Naive thymus-derived CD4-positive, alpha-beta T cell (primary cell): ENCODE measurements around the gene SGSH. TPM values are rescaled to one million over a fixed set of nuclear protein-coding genes. Genes with fewer than 3 reads are reported as not detected.
A peak's percentile ranks its signal among the peaks of the same experiment; 100 is the strongest.

Experiments
- ATAC-seq: fragments of 150-1000 bp; cut with Tn5 transposase; 2 replicates; pipeline ENCODE4 v1.10.0; 2021; ENCODE audit warnings: mild to moderate bottlenecking, moderate library complexity
- CTCF ChIA-PET: fragments of 350-600 bp; sonication (Branson Sonifier 250); formaldehyde crosslinking; loops from one replicate; lab custom pipeline; 2021; ENCODE audit warnings: antibody characterized with exemption; lab: Charles Lee
- POLR2A ChIA-PET: fragments of 350-600 bp; sonication (Branson Sonifier 250); formaldehyde crosslinking; loops from one replicate; lab custom pipeline; 2021; ENCODE audit warnings: antibody characterized with exemption, inconsistent platforms; lab: Charles Lee
- DNase-seq, 9 donors: peaks; one replicate each; pipeline versions ENCODE4 v3.0.0 to v3.0.0-alpha.2; 2020 to 2022; ENCODE audit warnings: mixed read lengths in 1 of 9
- H3K27ac ChIP-seq: one replicate; pipeline ENCODE4 v1.7.0; 2013; ENCODE audit warnings: mild to moderate bottlenecking, low read depth, low read length, moderate library complexity
- H3K27me3 ChIP-seq, 2 donors: one replicate each; pipeline ENCODE4 v1.7.0; 2013; ENCODE audit warnings: low read length in 2 of 2, mild to moderate bottlenecking in 2 of 2, moderate library complexity in 2 of 2; ENCODE audit not compliant: control insufficient read depth in 2 of 2, insufficient read depth in 2 of 2
- H3K36me3 ChIP-seq, 3 experiments: 1 replicate in 2 of 3; 2 replicates in 1 of 3; pipeline ENCODE4 v1.7.0; 2013; ENCODE audit warnings: low read length in 3 of 3, mild to moderate bottlenecking in 3 of 3, moderate library complexity in 1 of 3; ENCODE audit not compliant: insufficient read depth in 3 of 3, control insufficient read depth in 2 of 3
- H3K4me1 ChIP-seq, 2 donors: one replicate each; pipeline ENCODE4 v1.7.0; 2013; ENCODE audit warnings: low read length in 2 of 2, mild to moderate bottlenecking in 2 of 2, moderate library complexity in 1 of 2; ENCODE audit not compliant: control insufficient read depth in 2 of 2, insufficient read depth in 2 of 2
- H3K4me3 ChIP-seq: 2 replicates; pipeline ENCODE4 v1.7.0; 2013; ENCODE audit warnings: mild to moderate bottlenecking, low read length
- H3K9me3 ChIP-seq, 3 experiments: 1 replicate in 2 of 3; 2 replicates in 1 of 3; pipeline ENCODE4 v1.7.0; 2013; ENCODE audit warnings: low read length in 3 of 3; ENCODE audit not compliant: control insufficient read depth in 2 of 3
- H3K27ac Mint-ChIP-seq, 9 donors: one replicate each; pipeline ENCODE4 v1.8.0; 2020 to 2022; ENCODE audit warnings: mixed read lengths in 9 of 9, mild to moderate bottlenecking in 8 of 9, moderate library complexity in 5 of 9, inconsistent platforms in 2 of 9
- H3K27me3 Mint-ChIP-seq, 5 donors: one replicate each; pipeline ENCODE4 v1.8.0; 2021 to 2022; ENCODE audit warnings: mixed read lengths in 5 of 5, mild to moderate bottlenecking in 1 of 5
- H3K36me3 Mint-ChIP-seq, 5 donors: one replicate each; pipeline ENCODE4 v1.8.0; 2020 to 2022; ENCODE audit warnings: mixed read lengths in 5 of 5, mild to moderate bottlenecking in 3 of 5, inconsistent platforms in 1 of 5
- H3K4me1 Mint-ChIP-seq, 7 donors: one replicate each; pipeline ENCODE4 v1.8.0; 2020 to 2022; ENCODE audit warnings: mixed read lengths in 7 of 7, mild to moderate bottlenecking in 3 of 7, inconsistent platforms in 1 of 7
- H3K4me3 Mint-ChIP-seq, 10 donors: one replicate each; pipeline ENCODE4 v1.8.0; 2020 to 2022; ENCODE audit warnings: mild to moderate bottlenecking in 10 of 10, mixed read lengths in 10 of 10, moderate library complexity in 6 of 10, inconsistent platforms in 2 of 10
- H3K9me3 Mint-ChIP-seq, 11 donors: one replicate each; pipeline ENCODE4 v1.8.0; 2020 to 2022; ENCODE audit warnings: mixed read lengths in 11 of 11, mild to moderate bottlenecking in 4 of 11, inconsistent platforms in 1 of 11, moderate library complexity in 1 of 11
- intact Hi-C, 2 donors: fragments of 100-400 bp; cut with micrococcal nuclease; formaldehyde crosslinking; loops; one replicate each; pipeline ENCODE4 v1.15.1; 2023
- polyA plus RNA-seq, 2 donors: library from polyadenylated mRNA; unstranded; fragments of 300-500 nt; fragmentation: Illumina TruSeq; gene quantifications; one replicate each; pipeline ENCODE4 v1.2.3, GENCODE V29; 2021
- total RNA-seq, 6 experiments: library from RNA in 5 of 6; stranded (reverse) in 5 of 6; gene quantifications; 1 replicate in 5 of 6; 2 replicates in 1 of 6; pipeline ENCODE4 v1.2.3 and lab custom pipeline; 2021 to 2026

The SGSH gene
- total and polyA plus RNA-seq, 7 experiments from 2014 or later: 31.1 to 181 (median 116) TPM

DNA sequence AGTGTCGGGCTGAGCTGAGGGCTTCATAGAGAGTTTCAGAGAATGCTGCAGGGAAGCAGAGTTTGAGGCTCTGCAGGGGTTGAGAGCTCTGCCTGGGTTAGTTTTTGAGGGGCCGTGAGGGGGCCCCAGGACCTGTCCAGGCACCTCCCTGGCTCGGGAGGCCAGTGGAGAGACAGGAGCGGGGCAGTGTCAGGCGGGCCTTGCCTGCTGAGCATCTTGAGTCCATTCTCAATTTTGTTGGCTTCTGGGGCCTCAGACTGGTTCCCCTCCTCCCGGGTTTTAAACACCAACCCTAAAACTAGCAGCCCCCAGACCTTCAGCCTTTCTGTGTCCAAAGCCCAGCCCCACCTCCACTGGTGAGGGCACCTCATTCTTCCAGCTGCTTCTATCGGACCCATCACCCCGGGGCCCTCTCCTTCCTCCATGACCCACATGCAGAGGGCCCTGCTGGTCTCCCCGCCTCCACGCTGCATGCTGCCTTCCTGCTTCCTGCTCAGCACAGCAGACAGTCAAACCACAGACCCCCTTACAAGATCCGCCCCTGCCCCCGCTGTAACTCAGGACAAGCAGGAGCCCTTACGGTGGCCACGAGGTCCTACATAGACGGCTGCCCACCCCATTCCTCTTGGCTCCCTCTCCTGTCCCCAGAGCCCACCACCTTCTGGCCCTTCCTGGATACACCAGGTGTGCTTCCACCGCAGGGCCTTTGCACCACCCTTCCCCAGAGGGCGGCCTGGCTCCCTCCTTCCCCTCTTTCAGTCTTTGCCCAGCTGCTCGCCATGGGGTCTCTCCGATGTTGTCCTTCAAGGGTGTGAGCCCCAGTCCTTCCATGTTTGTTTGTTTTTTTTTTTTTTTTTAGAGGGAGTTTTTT, 44.3 kb upstream of the SGSH start:
- H3K4me3 Mint-ChIP-seq: peak overlapping the region; percentile 77 to 99 (median 96)
- no peaks in the 10 kb centered on the region for H3K27me3 ChIP-seq
- H3K4me1 ChIP-seq: peaks cover 49 to 57% of the 10 kb centered on the region in 2 donors
- peak overlapping the region; percentile 75 for H3K4me3 ChIP-seq
- H3K9me3 ChIP-seq: no peaks in the 10 kb centered on the region
- peaks cover 0 to 29% (median 5%) of the 10 kb centered on the region in 5 donors for H3K36me3 Mint-ChIP-seq
- ChIA-PET POLR2A (interaction anchor here (0.6 to 3.3 kb wide), 10 partner anchors 8 to 163 kb away, joined by 3 to 11 read pairs (median 4); partner anchors contain the start of genes GAA, SGSH and SLC26A11), CTCF (interaction anchor here (1.0 kb wide), 1 partner anchor 69 kb away, joined by 4 read pairs; no protein-coding TSS in a partner anchor)
- peak overlapping the region; percentile 93 for H3K27ac ChIP-seq
- peaks cover 9 to 17% (median 12%) of the 10 kb centered on the region in 3 experiments for H3K36me3 ChIP-seq
- peaks cover 33 to 51% (median 38%) of the 10 kb centered on the region in 7 donors for H3K4me1 Mint-ChIP-seq
- ATAC-seq: no peak
- DNase-seq: peak in 8 of 9 donors; percentile 36 to 51 (median 46)
- H3K27me3 Mint-ChIP-seq: peaks cover 0 to 2% (median 0%) of the 10 kb centered on the region in 5 donors
- H3K27ac Mint-ChIP-seq: peak overlapping the region; percentile 89 to 98 (median 94)
- intact Hi-C loops: loop anchor here (5.0 to 10.0 kb wide), 4 partner anchors 38 to 1663 kb away; partner anchors contain the start of genes CEP131 (in 1 of the 2), FAAP100 (in 1 of the 2) and MAFG (in 1 of the 2)
- no peaks in the 10 kb centered on the region for H3K9me3 Mint-ChIP-seq

DNA sequence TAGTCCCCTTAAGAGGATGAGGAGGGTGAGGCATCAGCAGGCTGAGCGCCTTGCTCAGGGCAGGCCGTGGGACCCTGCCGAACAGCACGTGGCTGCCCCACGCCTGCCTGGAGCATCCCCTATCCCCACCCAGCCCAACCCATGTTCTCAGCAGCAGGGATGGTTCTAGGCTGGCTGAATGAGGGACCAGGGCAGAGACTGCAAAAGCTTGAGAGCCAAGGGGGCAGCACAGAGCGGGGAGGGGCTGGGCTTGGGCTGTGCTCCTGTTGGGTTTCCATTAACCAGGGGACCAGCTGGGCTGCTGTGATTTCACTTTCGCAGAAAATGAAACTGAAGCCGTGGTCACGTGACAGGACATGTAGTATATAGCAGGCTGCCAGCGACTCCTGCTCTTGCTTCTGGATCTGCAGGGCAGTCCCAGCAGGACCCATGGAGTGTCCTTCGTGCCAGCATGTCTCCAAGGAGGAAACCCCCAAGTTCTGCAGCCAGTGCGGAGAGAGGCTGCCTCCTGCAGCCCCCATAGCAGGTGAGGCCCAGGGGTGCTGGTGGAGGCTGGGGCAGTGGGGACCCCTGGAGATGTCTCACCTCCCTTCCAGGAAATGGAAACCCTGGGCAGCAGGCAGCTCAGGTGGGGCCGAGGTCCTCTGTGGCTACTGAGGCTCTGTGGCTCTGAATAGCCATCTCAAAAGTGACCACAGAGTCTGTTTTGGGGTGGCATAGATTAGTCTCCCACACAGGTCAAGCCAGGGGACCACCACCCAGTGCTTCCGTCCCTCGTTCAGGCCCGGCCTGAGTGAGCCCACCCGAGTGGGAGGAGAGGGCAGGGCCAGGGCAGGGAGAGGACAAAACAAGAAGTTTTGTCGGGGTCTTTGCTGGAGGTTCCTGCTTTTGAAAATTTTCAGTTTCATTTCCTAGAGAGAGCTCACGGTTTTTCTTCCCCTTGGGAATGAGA, 43.4 kb upstream of the SGSH start:
- peaks cover under 1 to 8% (median 4%) of the 10 kb centered on the region in 3 experiments for H3K36me3 ChIP-seq
- Mint-ChIP-seq H3K27ac (peak overlapping the region; percentile 89 to 98 (median 94)), H3K4me1 (peaks cover 33 to 57% (median 46%) of the 10 kb centered on the region in 7 donors), H3K36me3 (peaks cover 0 to 29% (median 5%) of the 10 kb centered on the region in 5 donors), H3K27me3 (peaks cover 0 to 2% (median 0%) of the 10 kb centered on the region in 5 donors), H3K4me3 (peak overlapping the region; percentile 77 to 99 (median 96)), H3K9me3 (no peaks in the 10 kb centered on the region)
- peak; percentile 40 to 89 (median 77) for DNase-seq
- ChIA-PET CTCF (interaction anchor here (1.0 kb wide), 1 partner anchor 68 kb away, joined by 4 read pairs; no protein-coding TSS in a partner anchor), POLR2A (interaction anchor here (0.6 to 3.3 kb wide), 11 partner anchors 10 to 162 kb away, joined by 3 to 11 read pairs (median 4); partner anchors contain the start of genes GAA, SGSH and SLC26A11)
- H3K4me1 ChIP-seq: peaks cover 47 to 54% of the 10 kb centered on the region in 2 donors
- H3K4me3 ChIP-seq: peak overlapping the region; percentile 75
- peak; percentile 46 for ATAC-seq
- H3K27ac ChIP-seq: peak overlapping the region; percentile 93
- no peaks in the 10 kb centered on the region for H3K27me3 ChIP-seq
- intact Hi-C loops: loop anchor here (1.0 to 10.0 kb wide), 6 partner anchors 9 to 1664 kb away; partner anchors contain the start of genes CEP131 (in 1 of the 2), FAAP100 (in 1 of the 2), MAFG (in 1 of the 2) and RPTOR (in 1 of the 2)
- H3K9me3 ChIP-seq: no peaks in the 10 kb centered on the region

- no peak for ATAC-seq
- peaks cover 0 to 26% (median 5%) of the 10 kb centered on the region in 5 donors for H3K36me3 Mint-ChIP-seq
Observed at GRCh38 chr17:80262775-80263244, 42.7 kb upstream of the SGSH start.

DNA sequence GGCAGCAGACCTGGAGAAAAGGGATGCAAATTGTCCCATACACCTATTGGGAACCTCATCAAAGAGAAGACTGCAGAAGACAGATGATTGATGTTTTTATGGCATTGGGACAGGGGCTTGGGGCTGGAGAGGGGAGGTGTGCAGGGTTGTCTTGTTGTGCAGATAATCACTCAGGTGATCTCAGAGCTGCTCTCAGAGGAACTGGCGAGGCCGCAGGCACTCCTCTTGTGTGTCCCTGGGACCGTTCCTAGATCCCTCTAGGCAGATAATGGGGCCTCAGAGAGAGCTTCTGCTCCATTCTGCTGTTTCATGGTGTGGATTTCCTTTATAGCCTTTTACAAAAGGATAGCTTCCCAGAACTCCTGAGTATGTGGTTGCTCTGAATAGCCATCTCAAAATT, 42.2 kb upstream of the SGSH start:
- ChIA-PET CTCF (interaction anchor here (0.8 kb wide), 1 partner anchor 117 kb away, joined by 3 read pairs; no protein-coding TSS in a partner anchor), POLR2A (interaction anchor here (1.2 to 1.4 kb wide), 3 partner anchors 25 to 123 kb away, joined by 3 read pairs; no protein-coding TSS in a partner anchor)
- Histone ChIP-seq H3K9me3 (no peaks in the 10 kb centered on the region), H3K27ac (peak overlapping the region; percentile 93), H3K27me3 (no peaks in the 10 kb centered on the region), H3K4me1 (peaks cover 41 to 42% of the 10 kb centered on the region in 2 donors), H3K36me3 (peaks cover 0 to 5% (median 0%) of the 10 kb centered on the region in 3 experiments), H3K4me3 (peak overlapping the region; percentile 75)
- H3K27me3 Mint-ChIP-seq: peaks cover 0 to 2% (median 0%) of the 10 kb centered on the region in 5 donors
- peaks cover 0 to 22% (median 5%) of the 10 kb centered on the region in 5 donors for H3K36me3 Mint-ChIP-seq
- H3K27ac Mint-ChIP-seq: peak overlapping the region; percentile 89 to 99 (median 95)
- H3K9me3 Mint-ChIP-seq: peaks cover 0 to 1% (median 0%) of the 10 kb centered on the region in 11 donors
- peaks cover 28 to 61% (median 55%) of the 10 kb centered on the region in 7 donors for H3K4me1 Mint-ChIP-seq
- peak overlapping the region; percentile 77 to 99 (median 92) for H3K4me3 Mint-ChIP-seq
- peak in 1 of 9 donors; percentile 8 for DNase-seq
- no peak for ATAC-seq
- intact Hi-C loops: loop anchor here (5.0 to 10.0 kb wide), 4 partner anchors 40 to 1665 kb away; partner anchors contain the start of genes CEP131 (in 1 of the 2), FAAP100 (in 1 of the 2) and MAFG (in 1 of the 2)

More at GRCh38 chr17:80262775-80263244, 42.7 kb upstream of the SGSH start:
- Mint-ChIP-seq H3K27me3 (peaks cover 0 to 2% (median 0%) of the 10 kb centered on the region in 5 donors), H3K4me1 (peaks cover 33 to 61% (median 53%) of the 10 kb centered on the region in 7 donors), H3K27ac (peak overlapping the region; percentile 89 to 99 (median 96)), H3K9me3 (peaks cover 0 to 1% (median 0%) of the 10 kb centered on the region in 11 donors), H3K4me3 (peak overlapping the region; percentile 77 to 99 (median 96))
- no peaks in the 10 kb centered on the region for H3K9me3 ChIP-seq
- ChIA-PET POLR2A (interaction anchor here (1.0 to 1.2 kb wide), 2 partner anchors 15 to 53 kb away, joined by 3 read pairs; no protein-coding TSS in a partner anchor), CTCF (interaction anchor here (0.8 kb wide), 1 partner anchor 117 kb away, joined by 3 read pairs; no protein-coding TSS in a partner anchor)
- intact Hi-C loops: loop anchor here (1.0 to 10.0 kb wide), 6 partner anchors 9 to 1664 kb away; partner anchors contain the start of genes CEP131 (in 1 of the 2), FAAP100 (in 1 of the 2), MAFG (in 1 of the 2) and RPTOR (in 1 of the 2)
- DNase-seq: peak in 1 of 9 donors; percentile 10
- peaks cover 0 to 5% (median 4%) of the 10 kb centered on the region in 3 experiments for H3K36me3 ChIP-seq
- peaks cover 46 to 47% of the 10 kb centered on the region in 2 donors for H3K4me1 ChIP-seq
- H3K27ac ChIP-seq: peak overlapping the region; percentile 93
- peak overlapping the region; percentile 75 for H3K4me3 ChIP-seq
- H3K27me3 ChIP-seq: no peaks in the 10 kb centered on the region

GRCh38 chr17:80261895-80262279, 41.8 kb upstream of the SGSH start:
- Histone ChIP-seq H3K27ac (peak overlapping the region; percentile 93), H3K27me3 (no peaks in the 10 kb centered on the region), H3K4me3 (peak overlapping the region; percentile 75), H3K4me1 (peaks cover 40% of the 10 kb centered on the region in 2 donors), H3K9me3 (no peaks in the 10 kb centered on the region), H3K36me3 (peaks cover 0 to 5% (median 0%) of the 10 kb centered on the region in 3 experiments)
- peak in 1 of 9 donors; percentile 25 for DNase-seq
- Mint-ChIP-seq H3K4me3 (peak overlapping the region; percentile 77 to 99 (median 92)), H3K27ac (peak overlapping the region; percentile 89 to 99 (median 95)), H3K27me3 (peaks cover 0 to 2% (median 0%) of the 10 kb centered on the region in 5 donors), H3K4me1 (peaks cover 27 to 60% (median 55%) of the 10 kb centered on the region in 7 donors), H3K9me3 (peaks cover 0 to 1% (median 0%) of the 10 kb centered on the region in 11 donors), H3K36me3 (peaks cover 0 to 21% (median 5%) of the 10 kb centered on the region in 5 donors)
- intact Hi-C loops: loop anchor here (1.0 to 10.0 kb wide), 9 partner anchors 40 to 1665 kb away; partner anchors contain the start of genes CEP131 (in 2 of the 2), EIF4A3 (in 1 of the 2), FAAP100 (in 1 of the 2) and GAA (in 1 of the 2)
- no peak for ATAC-seq
- POLR2A ChIA-PET: interaction anchor here (1.0 to 1.7 kb wide), 5 partner anchors 9 to 401 kb away, joined by 3 to 8 read pairs (median 3); no protein-coding TSS in a partner anchor
- CTCF ChIA-PET: interaction anchor here (0.8 kb wide), 1 partner anchor 116 kb away, joined by 3 read pairs; no protein-coding TSS in a partner anchor
